Skeletal muscle tissue (tissue), 4 donors: Measurements from ENCODE around the gene RHBDD1. TPM values are rescaled to one million over a fixed set of nuclear protein-coding genes. Genes with fewer than 3 reads are reported as not detected.
A peak's percentile ranks its signal among the peaks of the same experiment; 100 is the strongest.
"Not testable (repeated sequence)": the region's sequence is repeated elsewhere in the genome, so short reads cannot be mapped to it uniquely, and the experiment has no call there.

Source experiments
- H3K27ac ChIP-seq: one replicate; pipeline ENCODE4 v1.7.0; 2013; ENCODE audit warnings: mild to moderate bottlenecking, low read depth, low read length, inconsistent platforms
- H3K27me3 ChIP-seq, 3 donors: one replicate each; pipeline ENCODE4 v1.7.0; 2013; ENCODE audit warnings: low read length in 3 of 3; ENCODE audit not compliant: control insufficient read depth in 3 of 3, insufficient read depth in 3 of 3
- H3K36me3 ChIP-seq, 3 donors: one replicate each; pipeline ENCODE4 v1.7.0; 2013; ENCODE audit warnings: low read length in 3 of 3; ENCODE audit not compliant: control insufficient read depth in 3 of 3, insufficient read depth in 3 of 3
- H3K4me1 ChIP-seq, 3 donors: one replicate each; pipeline ENCODE4 v1.7.0; 2013; ENCODE audit warnings: low read length in 3 of 3, mild to moderate bottlenecking in 3 of 3; ENCODE audit not compliant: control insufficient read depth in 3 of 3, insufficient read depth in 3 of 3
- H3K4me3 ChIP-seq, 3 donors: one replicate each; pipeline ENCODE4 v1.7.0; 2013; ENCODE audit warnings: low read length in 3 of 3
- H3K9ac ChIP-seq, 3 donors: one replicate each; pipeline ENCODE4 v1.7.0; 2013; ENCODE audit warnings: low read length in 3 of 3, mild to moderate bottlenecking in 3 of 3, moderate library complexity in 2 of 3, low read depth in 1 of 3
- H3K9me3 ChIP-seq, 3 donors: one replicate each; pipeline ENCODE4 v1.7.0; 2013; ENCODE audit warnings: low read length in 3 of 3; ENCODE audit not compliant: control insufficient read depth in 3 of 3
- total RNA-seq: library from RNA; depleted of rRNA; stranded (reverse); fragments of >200 nt; gene quantifications from one replicate; pipeline ENCODE4 v1.2.3, GENCODE V29; 2014
- donor health status: Osteomylitis.

Gene RHBDD1
- total RNA-seq, 1 donor from 2014 or later, result 37.6 TPM

DNA sequence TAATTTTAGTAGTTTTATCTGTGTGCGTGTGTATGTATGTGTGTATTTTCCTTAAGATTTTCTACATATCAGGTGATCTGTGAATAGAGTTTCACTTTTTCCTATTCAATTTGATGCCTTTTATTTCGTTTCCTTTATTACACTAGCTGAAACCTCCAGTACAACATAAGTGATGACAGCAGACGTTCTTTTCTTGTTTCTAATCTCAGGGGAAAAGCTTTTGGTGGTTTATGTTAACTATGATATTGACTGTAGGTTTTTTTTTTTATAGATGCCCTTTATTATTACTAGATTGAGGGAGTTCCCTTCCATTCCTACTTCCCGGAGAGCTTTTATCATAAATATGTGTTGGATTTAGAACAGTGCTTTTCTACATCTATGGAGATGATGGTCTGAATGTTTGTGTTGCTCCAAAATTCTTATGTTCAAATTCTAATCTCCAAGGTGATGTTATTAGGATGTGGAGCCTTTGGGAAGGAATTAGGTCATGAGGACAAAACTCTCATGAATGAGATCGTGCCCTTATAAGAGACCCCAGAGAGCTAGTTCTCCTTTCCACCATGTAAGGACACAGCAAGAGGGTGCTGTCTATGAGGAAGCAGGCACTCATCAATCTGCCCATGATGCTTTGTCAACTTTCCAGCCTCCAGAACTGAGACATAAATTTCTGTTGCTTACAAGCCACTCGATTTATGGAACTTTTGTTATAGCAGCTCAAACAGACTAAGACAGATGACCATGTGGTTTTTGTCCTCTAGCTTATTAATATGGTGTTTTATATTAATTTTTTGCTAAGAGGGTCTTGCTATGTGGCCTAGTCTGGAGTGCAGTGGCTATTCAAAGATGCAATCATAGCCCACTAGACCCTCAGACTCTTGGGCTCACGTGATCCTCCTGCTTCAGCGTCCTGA, 5.9 kb upstream of the RHBDD1 start:
- H3K4me3 ChIP-seq, result no peak overlapping the region
- no peak overlapping the region for H3K27ac ChIP-seq
- H3K9ac ChIP-seq, result no peak overlapping the region
- peaks cover 0 to 3% (median under 1%) of the 10 kb centered on the region in 3 donors for H3K4me1 ChIP-seq
- H3K36me3 ChIP-seq, result no peaks in the 10 kb centered on the region
- H3K27me3 ChIP-seq, result no peaks in the 10 kb centered on the region
- no peaks in the 10 kb centered on the region for H3K9me3 ChIP-seq

DNA sequence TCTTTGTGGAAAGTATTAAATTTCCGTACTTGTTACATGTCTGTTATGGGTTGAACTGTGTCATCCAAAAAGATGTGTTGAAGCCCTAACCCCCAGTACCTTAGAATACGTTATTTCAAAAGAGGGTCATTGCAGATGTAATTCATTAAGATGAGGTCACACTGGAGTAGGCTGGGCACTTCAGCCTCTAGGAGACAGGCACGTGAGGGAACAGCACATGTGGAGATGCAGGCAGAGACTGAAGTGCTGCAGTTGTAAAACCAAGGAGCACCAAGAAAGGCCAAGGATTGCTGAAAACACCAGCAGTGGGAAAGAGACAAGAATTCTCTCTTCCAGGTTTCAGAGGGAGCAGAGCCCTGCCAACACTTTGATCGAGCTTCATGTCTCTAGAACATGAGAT, 4.6 kb upstream of the RHBDD1 start:
- H3K9ac ChIP-seq, result no peak overlapping the region
- H3K27ac ChIP-seq, result no peak overlapping the region
- H3K4me3 ChIP-seq, result no peak overlapping the region
- no peaks in the 10 kb centered on the region for H3K27me3 ChIP-seq
- H3K9me3 ChIP-seq, result no peaks in the 10 kb centered on the region
- peaks cover 7 to 9% (median 7%) of the 10 kb centered on the region in 3 donors for H3K4me1 ChIP-seq
- H3K36me3 ChIP-seq, result no peaks in the 10 kb centered on the region

DNA sequence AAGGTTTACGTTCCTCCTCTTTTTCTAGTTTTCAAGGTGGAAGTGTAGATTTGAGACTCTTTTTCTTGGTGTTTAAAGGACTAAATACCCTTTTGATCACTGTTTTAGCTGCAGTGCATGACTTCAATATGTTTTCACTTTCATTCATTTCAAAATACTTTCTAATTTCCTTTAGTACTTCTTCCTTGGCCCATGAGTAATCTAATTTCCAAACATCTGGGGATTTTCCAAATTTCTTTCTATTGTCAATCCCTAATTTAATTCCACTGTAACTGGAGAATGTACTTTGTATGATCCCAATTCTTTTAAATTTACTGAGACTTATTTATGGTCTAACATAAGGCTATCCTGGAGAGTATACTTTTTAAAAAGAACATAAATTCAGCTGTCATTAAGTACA, 3.8 kb upstream of the RHBDD1 start:
- H3K36me3 ChIP-seq, result no peaks in the 10 kb centered on the region
- H3K4me3 ChIP-seq, result no peak overlapping the region
- H3K27me3 ChIP-seq, result no peaks in the 10 kb centered on the region
- no peak overlapping the region for H3K9ac ChIP-seq
- no peaks in the 10 kb centered on the region for H3K9me3 ChIP-seq
- H3K27ac ChIP-seq, result no peak overlapping the region
- H3K4me1 ChIP-seq, result peaks cover 12 to 13% (median 13%) of the 10 kb centered on the region in 3 donors

DNA sequence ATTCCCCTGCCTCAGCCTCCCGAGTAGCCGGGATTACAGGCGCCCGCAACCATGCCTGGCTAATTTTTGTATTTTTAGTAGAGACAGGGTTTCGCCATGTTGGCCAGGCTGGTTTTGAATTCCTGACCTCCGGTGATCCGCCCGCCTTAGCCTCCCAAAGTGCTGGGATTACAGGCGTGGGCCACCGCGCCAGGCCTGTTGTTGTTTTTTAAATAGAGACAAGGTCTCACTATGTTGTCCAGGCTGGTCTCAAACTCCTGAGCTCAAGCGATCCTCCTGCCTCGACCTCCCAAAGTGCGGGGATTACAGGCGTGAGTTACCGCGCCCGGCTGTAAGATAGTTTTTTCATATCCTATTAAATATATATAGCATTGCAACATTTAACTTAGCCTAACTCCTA, 974 bp upstream of the RHBDD1 start:
- not testable (repeated sequence) for H3K27ac ChIP-seq

DNA sequence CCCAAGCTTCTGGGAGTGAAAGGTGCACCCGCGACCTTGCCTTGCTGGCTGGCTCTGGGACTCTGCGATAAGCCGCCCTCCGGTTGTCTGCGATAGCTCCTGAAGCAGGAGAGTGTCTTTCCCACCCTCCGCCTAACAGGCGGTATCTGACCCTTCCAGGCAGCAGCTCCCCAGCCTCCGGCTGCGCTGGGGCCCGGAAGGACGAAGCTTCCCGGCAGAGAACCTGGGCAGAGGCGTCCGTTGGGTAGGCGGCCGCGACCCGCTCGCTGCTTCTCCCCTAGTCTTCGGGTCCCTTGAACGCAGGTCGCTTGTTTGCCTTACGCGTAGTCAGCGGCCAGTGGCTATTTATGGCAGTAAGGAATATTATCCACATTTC, 446 bp upstream of the RHBDD1 start:
- no peaks in the 10 kb centered on the region for H3K27me3 ChIP-seq
- H3K4me1 ChIP-seq, result peaks cover 13 to 19% (median 15%) of the 10 kb centered on the region in 3 donors
- no peaks in the 10 kb centered on the region for H3K9me3 ChIP-seq
- peaks cover 0 to 3% (median 0%) of the 10 kb centered on the region in 3 donors for H3K36me3 ChIP-seq
- peak overlapping the region; percentile 78 to 93 (median 91) for H3K9ac ChIP-seq
- peak overlapping the region; percentile 97 for H3K27ac ChIP-seq
- H3K4me3 ChIP-seq, result peak overlapping the region; percentile 91 to 93 (median 93)

More for the DNA sequence above, 974 bp upstream of the RHBDD1 start:
- Histone ChIP-seq H3K4me1 (peaks cover 13 to 19% (median 15%) of the 10 kb centered on the region in 3 donors), H3K9ac (peak overlapping the region; percentile 78 to 93 (median 91)), H3K4me3 (peak overlapping the region in 2 of 3 donors; percentile 93)
- H3K36me3 ChIP-seq, H3K27me3 ChIP-seq, H3K9me3 ChIP-seq: not testable (repeated sequence)

DNA sequence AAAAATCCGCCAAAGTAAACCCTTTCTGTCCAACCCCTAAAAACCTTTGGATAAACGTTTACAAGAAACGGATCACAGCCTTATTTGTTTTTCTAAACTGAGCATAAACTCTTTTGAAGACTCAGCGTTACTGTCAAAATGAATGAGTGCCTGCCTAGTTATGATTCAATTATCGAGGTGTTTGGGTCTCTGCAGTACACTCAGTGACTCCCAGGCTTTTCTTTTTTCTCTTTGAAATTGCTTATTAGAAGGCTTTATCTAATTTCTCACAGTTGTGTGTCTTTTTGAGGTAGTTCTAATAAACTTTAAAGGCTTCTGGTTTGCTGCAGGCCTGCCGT, 663 bp downstream of the RHBDD1 start:
- peak overlapping the region; percentile 91 to 93 (median 93) for H3K4me3 ChIP-seq
- H3K36me3 ChIP-seq, result peaks cover 0 to 3% (median 0%) of the 10 kb centered on the region in 3 donors
- peaks cover 13 to 19% (median 15%) of the 10 kb centered on the region in 3 donors for H3K4me1 ChIP-seq
- H3K9me3 ChIP-seq, result no peaks in the 10 kb centered on the region
- peak overlapping the region; percentile 97 for H3K27ac ChIP-seq
- peak overlapping the region; percentile 91 to 93 (median 91) for H3K9ac ChIP-seq
- no peaks in the 10 kb centered on the region for H3K27me3 ChIP-seq

DNA sequence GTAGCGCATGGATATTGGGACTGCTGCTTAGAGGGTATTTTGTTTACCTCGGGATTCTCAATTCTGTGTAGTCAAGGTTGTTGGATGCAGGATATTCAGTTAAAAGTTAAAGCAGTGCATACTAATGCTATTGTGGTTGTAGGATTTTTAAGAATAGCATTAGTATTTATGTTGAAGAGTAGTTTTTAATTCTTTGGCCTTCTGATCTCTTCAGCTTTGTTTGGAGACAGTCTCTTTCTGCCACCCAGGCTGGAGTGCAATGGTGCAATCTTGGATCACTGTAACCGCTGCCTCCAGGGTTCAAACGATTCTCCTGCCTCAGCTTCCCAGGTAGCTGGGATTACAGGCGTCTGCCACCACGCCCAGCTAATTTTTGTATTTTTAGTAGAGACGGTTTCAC, 1.5 kb downstream of the RHBDD1 start:
- peak overlapping the region in 1 of 3 donors; percentile 91 for H3K9ac ChIP-seq

DNA sequence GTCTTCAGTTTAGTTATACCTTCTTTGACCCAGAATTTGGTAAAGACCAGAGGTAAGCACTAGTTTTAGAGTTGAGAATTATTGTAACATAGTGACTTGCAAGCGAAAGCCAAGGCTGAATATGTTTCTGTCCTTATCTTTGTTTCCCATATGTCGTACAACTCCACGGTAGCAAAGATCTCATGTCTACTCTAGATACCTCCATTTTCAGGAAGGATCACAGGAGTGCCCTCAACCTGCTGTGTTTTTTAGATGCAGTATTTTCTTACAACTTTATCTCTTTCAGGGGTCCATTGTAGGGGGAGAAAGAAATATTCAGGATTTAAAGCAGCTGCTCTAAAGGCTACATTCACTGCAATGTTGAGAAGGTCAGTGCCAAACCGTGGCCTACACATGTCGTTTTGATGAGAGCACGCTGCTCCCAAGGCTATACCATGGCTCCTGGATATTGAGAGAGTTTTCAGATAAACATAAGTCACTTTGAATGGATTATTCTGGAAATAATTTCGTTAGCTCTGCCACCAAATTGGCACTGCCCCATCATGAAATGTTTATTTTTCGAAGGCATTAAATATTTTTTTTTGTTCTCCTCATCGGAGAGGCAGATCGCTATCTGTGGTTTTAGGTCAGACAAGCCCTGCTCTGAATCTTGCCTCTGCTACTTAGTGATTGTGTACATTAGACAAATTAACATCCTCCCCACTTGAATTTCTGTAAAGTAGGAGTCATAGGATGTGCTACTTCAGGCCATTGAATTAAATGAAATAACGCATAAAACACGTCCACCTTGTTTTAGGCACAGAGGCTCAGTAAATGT, 2.1 kb downstream of the RHBDD1 start:
- Histone ChIP-seq H3K4me3 (no peak overlapping the region), H3K4me1 (peaks cover 13 to 19% (median 15%) of the 10 kb centered on the region in 3 donors), H3K36me3 (peaks cover 0 to 3% (median 0%) of the 10 kb centered on the region in 3 donors), H3K27me3 (no peaks in the 10 kb centered on the region), H3K9ac (no peak overlapping the region), H3K9me3 (no peaks in the 10 kb centered on the region), H3K27ac (no peak overlapping the region)

More for the DNA sequence above, 1.5 kb downstream of the RHBDD1 start:
- Histone ChIP-seq H3K4me1 (peaks cover 13 to 19% (median 15%) of the 10 kb centered on the region in 3 donors), H3K27me3 (no peaks in the 10 kb centered on the region), H3K36me3 (peaks cover 0 to 3% (median 0%) of the 10 kb centered on the region in 3 donors), H3K9me3 (no peaks in the 10 kb centered on the region), H3K27ac (no peak overlapping the region), H3K4me3 (no peak overlapping the region)

DNA sequence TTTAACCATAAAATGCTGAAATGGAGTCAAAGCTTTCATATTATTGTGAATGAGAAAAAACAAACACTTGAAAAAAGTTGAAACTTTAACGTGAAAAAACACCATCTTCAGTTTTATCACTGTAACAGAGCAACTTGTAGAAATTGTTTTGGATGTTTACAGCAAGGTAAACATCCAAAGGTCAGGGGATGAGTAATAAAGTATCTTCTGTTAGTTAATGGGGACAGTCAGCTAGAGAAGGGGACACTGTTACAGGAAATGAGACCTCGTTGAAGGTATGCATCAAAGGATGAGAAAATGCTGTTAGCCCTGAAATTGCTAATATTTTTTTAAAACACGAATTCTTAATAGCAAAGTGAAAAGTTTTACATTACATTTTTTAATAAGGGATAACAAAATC, 2.9 kb downstream of the RHBDD1 start:
- Histone ChIP-seq H3K27me3 (no peaks in the 10 kb centered on the region), H3K27ac (no peak overlapping the region), H3K36me3 (peaks cover 0 to 3% (median 0%) of the 10 kb centered on the region in 3 donors), H3K4me1 (peaks cover 13 to 16% (median 15%) of the 10 kb centered on the region in 3 donors), H3K9me3 (no peaks in the 10 kb centered on the region), H3K9ac (no peak overlapping the region), H3K4me3 (no peak overlapping the region)
